ENCODE measurements around the gene DEPDC7.

DNA sequence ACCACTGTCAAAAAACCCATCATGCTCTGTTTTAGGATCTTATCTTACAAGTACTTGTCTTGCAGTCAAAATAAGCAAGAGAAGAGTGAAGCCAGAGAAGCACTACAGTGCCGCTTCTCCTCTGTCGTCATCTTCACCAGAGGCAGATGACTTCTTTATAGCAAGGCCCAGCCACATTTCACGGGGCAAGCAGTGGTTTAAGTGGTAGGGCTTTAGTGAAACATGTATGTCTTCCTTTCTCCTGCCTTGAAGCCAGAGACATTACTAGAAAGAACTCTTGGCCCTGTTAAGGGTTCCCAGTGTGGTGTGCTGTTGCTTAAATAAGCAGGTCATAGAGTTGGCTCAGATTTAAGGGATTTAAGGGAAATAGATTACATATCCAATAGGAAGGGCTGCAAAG, 42.9 kb upstream of the DEPDC7 start:
- TF ChIP-seq, protein P1, sequence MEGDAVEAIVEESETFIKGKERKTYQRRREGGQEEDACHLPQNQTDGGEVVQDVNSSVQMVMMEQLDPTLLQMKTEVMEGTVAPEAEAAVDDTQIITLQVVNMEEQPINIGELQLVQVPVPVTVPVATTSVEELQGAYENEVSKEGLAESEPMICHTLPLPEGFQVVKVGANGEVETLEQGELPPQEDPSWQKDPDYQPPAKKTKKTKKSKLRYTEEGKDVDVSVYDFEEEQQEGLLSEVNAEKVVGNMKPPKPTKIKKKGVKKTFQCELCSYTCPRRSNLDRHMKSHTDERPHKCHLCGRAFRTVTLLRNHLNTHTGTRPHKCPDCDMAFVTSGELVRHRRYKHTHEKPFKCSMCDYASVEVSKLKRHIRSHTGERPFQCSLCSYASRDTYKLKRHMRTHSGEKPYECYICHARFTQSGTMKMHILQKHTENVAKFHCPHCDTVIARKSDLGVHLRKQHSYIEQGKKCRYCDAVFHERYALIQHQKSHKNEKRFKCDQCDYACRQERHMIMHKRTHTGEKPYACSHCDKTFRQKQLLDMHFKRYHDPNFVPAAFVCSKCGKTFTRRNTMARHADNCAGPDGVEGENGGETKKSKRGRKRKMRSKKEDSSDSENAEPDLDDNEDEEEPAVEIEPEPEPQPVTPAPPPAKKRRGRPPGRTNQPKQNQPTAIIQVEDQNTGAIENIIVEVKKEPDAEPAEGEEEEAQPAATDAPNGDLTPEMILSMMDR (IDR thresholded peaks at IDR 0.05) = no peak
- no peak for TF ChIP-seq POLR2AphosphoS5 (IDR thresholded peaks at IDR 0.05)
- no peak for TF ChIP-seq POLR2A (IDR thresholded peaks at IDR 0.05)

Data from gastroesophageal sphincter (tissue), 3 donors.